GM12873 (cell line): ENCODE results near the gene TIGD3.

Source experiments
- TF ChIP-seq, protein P1 (sequence below): IDR thresholded peaks from 2 replicates; pipeline ENCODE4 v1.5.1; 2012; ENCODE audit warnings: low read depth, mild to moderate bottlenecking, moderate library complexity, low read length, control low read depth; ENCODE audit not compliant: insufficient read depth; ENCODE audit errors: missing control alignments

Gene TIGD3

GRCh38 chr11:65400307-65401072 lies 45.9 kb downstream of the TIGD3 start:
- TF ChIP-seq, protein P1, sequence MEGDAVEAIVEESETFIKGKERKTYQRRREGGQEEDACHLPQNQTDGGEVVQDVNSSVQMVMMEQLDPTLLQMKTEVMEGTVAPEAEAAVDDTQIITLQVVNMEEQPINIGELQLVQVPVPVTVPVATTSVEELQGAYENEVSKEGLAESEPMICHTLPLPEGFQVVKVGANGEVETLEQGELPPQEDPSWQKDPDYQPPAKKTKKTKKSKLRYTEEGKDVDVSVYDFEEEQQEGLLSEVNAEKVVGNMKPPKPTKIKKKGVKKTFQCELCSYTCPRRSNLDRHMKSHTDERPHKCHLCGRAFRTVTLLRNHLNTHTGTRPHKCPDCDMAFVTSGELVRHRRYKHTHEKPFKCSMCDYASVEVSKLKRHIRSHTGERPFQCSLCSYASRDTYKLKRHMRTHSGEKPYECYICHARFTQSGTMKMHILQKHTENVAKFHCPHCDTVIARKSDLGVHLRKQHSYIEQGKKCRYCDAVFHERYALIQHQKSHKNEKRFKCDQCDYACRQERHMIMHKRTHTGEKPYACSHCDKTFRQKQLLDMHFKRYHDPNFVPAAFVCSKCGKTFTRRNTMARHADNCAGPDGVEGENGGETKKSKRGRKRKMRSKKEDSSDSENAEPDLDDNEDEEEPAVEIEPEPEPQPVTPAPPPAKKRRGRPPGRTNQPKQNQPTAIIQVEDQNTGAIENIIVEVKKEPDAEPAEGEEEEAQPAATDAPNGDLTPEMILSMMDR: no peak

- TF ChIP-seq, protein P1: no peak
These were observed 46.7 kb downstream of the TIGD3 start for GRCh38 chr11:65401073-65401802.

DNA sequence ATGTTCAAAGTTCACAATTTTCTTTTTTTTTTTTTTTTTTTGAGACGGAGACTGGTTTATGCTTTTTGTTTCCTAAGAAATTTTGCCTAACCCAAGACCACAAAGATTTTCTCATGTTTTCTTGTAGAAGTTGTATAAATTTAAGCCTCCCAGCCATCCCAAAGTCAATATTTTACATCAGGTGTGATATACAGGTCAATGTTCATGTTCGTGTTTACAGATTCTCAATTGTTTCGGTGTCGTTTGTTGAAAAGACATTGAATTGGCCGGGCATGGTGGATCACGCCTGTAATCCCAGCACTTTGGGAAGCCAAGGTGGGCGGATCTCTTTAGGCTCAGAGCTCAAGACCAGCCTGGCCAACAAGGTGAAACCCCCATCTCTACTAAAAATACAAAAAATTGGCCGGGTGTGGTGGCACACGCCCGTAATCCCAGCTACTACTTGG lies 47.3 kb downstream of the TIGD3 start:
- TF ChIP-seq, protein P1: no peak

DNA sequence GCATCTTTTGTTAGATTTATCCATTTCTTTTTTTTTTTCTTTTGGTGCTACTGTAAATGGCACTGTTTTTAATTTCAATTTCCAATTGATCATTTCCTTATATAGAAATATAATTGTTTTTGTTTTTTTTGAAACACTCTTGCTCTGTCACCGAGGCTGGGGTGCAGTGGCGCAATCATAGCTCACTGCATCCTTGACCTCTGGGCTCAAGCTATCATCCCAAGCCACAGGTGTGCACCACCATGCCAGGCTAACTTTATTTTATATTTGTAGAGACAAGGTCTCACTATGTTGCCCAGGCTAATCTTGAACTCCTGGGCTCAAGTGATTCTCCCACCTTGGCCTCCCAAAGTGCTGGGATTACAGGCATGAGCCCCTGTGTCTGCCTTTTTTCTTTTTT lies 48.2 kb downstream of the TIGD3 start:
- TF ChIP-seq, protein P1: no peak

DNA sequence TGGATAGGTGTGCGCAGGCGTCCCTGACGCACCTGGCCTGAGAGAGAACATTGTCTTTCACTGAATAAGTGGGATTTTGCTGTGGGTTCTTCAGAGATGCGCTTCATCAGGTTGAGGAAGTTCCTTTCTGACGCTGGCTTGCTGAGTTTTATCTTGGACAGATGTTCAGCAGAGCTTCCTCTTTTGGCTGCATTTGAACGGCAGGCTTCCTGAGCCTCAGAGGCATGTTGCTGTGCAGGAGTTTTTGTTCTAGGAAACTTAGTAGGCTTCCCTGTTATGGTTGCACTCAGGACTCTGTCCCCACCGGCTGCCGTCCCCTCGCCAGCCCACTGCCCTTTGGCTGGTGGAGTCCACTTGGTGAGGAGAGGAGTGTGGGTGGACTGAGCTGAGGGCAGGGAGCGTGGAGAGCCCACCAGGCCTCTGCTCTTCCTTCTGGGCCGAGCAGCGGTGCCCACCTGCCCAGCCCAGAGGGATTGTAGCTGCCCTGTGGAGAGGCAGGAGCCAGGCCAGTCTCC lies 49.1 kb downstream of the TIGD3 start:
- TF ChIP-seq, protein P1: no peak

GRCh38 chr11:65404210-65404609 lies 49.7 kb downstream of the TIGD3 start:
- TF ChIP-seq, protein P1: no peak

DNA sequence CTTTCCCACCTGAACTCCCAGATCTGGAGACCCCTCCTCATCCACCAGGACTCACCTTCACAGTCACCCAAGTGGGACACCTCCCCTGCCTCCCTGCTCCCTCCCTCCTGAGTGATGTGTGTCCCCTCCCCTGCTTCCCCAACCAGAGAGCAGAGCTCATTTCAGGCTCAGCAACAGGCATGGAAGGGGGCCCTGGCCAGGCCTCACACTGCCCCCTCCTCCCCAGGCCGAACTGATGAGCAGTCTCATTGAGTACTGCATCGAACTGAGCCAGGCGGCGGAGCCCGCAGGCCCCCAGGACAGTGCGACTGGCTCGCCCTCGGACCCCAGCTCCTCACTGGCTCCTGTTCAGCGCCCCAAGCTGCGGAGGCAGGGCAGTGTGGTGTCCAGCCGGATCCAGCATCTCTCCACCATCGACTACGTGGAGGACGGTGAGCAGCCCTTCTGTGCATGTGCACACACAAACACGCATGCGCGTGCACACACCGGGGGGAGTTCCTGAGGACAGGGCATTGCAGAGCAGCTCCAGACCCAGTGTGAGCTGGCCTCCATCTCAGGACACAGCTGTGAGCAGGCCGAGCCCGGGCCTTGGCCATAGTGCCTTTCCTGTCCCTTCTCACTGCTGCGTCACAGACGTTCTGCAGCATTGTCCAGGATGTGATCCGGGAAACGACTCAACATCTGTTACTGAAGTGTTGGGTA lies 50.2 kb downstream of the TIGD3 start:
- TF ChIP-seq, protein P1: no peak
